Transverse colon (tissue), 4 donors: ENCODE measurements around the gene ZNF135. TPM values are rescaled to one million over a fixed set of nuclear protein-coding genes. Genes with fewer than 3 reads are reported as not detected.

Experiments used
- DNase-seq: peaks from one replicate; pipeline ENCODE4 v3.0.0-alpha.2; 2019
- H3K27ac ChIP-seq, 4 donors: fragments of 200-600 bp; sonication (generic); 2 replicates each; pipeline ENCODE4 v1.5.1; 2016 to 2018; ENCODE audit warnings: inconsistent platforms in 4 of 4
- H3K27me3 ChIP-seq: fragments of 200-600 bp; sonication (generic); 2 replicates; pipeline ENCODE4 v1.5.1; 2017; ENCODE audit warnings: inconsistent platforms
- H3K36me3 ChIP-seq, 4 donors: fragments of 200-600 bp; sonication (generic); 2 replicates each; pipeline ENCODE4 v1.5.1; 2017 to 2019; ENCODE audit warnings: inconsistent platforms in 4 of 4
- H3K4me1 ChIP-seq, 4 donors: fragments of 200-600 bp; sonication (generic); 2 replicates each; pipeline ENCODE4 v1.5.1; 2017 to 2020; ENCODE audit warnings: inconsistent platforms in 4 of 4
- H3K4me3 ChIP-seq, 4 donors: fragments of 200-600 bp; sonication (generic); 1 replicate in 1 of 4; 2 replicates in 3 of 4; pipeline versions ENCODE4 v1.5.1 to v1.6.1; 2017 to 2019; ENCODE audit warnings: inconsistent platforms in 4 of 4
- H3K9me3 ChIP-seq, 2 donors: fragments of 200-600 bp; sonication (generic); 2 replicates each; pipeline ENCODE4 v1.5.1; 2017 to 2019; ENCODE audit warnings: inconsistent platforms in 2 of 2
- EP300 ChIP-seq: sonication (generic); formaldehyde crosslinking; IDR thresholded peaks from one replicate; pipeline ENCODE4 v1.6.1; 2017; ENCODE audit warnings: antibody characterized with exemption, low read depth
- POLR2A ChIP-seq: fragments of 450-650 bp; IDR thresholded peaks from one replicate; pipeline ENCODE4 v1.6.1; 2016; ENCODE audit warnings: antibody characterized with exemption, mild to moderate bottlenecking, moderate library complexity
- POLR2AphosphoS5 ChIP-seq, 3 donors: sonication (generic); formaldehyde crosslinking; IDR thresholded peaks; one replicate each; pipeline ENCODE4 v1.6.1; 2016; ENCODE audit warnings: antibody characterized with exemption in 3 of 3
- WGBS, 2 donors: methylation state at CpG; one replicate each; pipeline ENCODE4 v1.1.5; 2018; ENCODE audit warnings: low coverage in 1 of 2; 5-methylcytosine and 5-hydroxymethylcytosine counted together
- in situ Hi-C, 4 donors: fragments of 200-750 bp; cut with MboI; loops; one replicate each; pipeline versions ENCODE4 v1.15.0 to v1.15.1; 2017; ENCODE audit warnings: low sequenced_read_pairs in 3 of 4, low pct_ligation_motif_present in 1 of 4, low pct_unique_long_range_greater_than_20kb in 1 of 4
- intact Hi-C: fragments of 100-400 bp; cut with DNase I; formaldehyde crosslinking; loops from one replicate; pipeline ENCODE4 v1.15.1; 2023; ENCODE audit warnings: low total_unique reads
- total RNA-seq, 4 donors: library from RNA; depleted of rRNA; stranded (reverse); fragments of >200 nt; gene quantifications; one replicate each; pipeline ENCODE4 v1.1.0, GENCODE V29; 2016
- TF ChIP-seq, protein P1 (sequence below), 5 experiments: fragments of 200-600 bp in 3 of 5; fragments of 450-650 bp in 2 of 5; sonication (generic) in 3 of 5; IDR thresholded peaks; 1 replicate in 2 of 5; 2 replicates in 3 of 5; pipeline ENCODE4 v1.5.1; 2016 to 2017; ENCODE audit warnings: antibody characterized with exemption in 5 of 5, inconsistent platforms in 3 of 5, mild to moderate bottlenecking in 2 of 5, moderate library complexity in 1 of 5

The ZNF135 gene
- total RNA-seq = 10 to 100 TPM in 1 of 4 donors, 1 to 10 TPM in 3; 1.6 to 20.9 (median 2.1) TPM

DNA sequence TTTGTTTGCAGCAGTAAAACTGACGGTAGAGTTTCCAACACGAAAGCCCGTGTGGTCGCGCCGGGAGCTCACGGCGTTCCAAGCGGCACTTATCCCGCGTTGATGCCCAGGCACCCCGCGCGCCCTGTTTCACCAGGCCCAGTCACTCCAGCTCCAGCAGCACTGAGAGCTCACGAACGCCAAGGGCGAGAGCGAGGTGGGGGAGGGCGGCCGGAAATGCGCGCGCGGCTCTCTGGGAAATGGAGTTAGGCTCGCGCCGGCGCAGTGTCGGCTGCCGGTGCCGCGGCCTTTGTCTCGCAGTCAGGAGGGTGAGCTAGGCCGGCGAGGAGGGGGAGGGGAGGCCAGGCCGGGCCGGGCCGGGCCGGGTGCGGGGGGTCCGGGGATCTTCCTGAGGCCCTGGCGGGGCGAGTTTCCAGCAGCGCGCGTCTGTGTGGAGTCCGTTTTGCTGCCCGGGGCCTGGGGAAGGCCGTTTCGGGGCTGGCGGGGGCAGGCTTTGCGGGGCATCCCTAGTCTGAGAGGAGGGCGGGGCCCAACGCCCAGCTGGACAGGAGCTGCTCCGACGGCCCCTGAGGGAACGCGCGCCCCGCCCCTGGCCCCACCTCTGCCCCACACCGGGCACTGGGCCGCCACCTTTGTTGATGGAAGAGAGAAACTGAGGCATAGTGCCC is at the start of gene ZNF135:
Gene ZNF135, plus strand, starts transcription at position 280 of the 668 bp plus-strand sequence. CDS start 721 bp downstream, outside the sequence.
- WGBS, 2 donors = 10 to 21% methylated on average over 10 to 61 of the region's 62 CpGs
- intact Hi-C loops = no loop called here
- Histone ChIP-seq H3K27ac (peak within 1 kb of the TSS; percentile 80 to 95 (median 86)), H3K36me3 (peaks cover 0 to 9% (median 0%) of the 10 kb centered on the region in 4 donors), H3K4me3 (peak within 1 kb of the TSS; percentile 32 to 69 (median 55)), H3K9me3 (peaks cover 4 to 15% of the 10 kb centered on the region in 2 donors), H3K27me3 (no peaks in the 10 kb centered on the region), H3K4me1 (peaks cover 0 to 7% (median 2%) of the 10 kb centered on the region in 4 donors)
- in situ Hi-C loops = no loop called here
- DNase-seq = peak; percentile 79
- TF ChIP-seq EP300 (no peak), POLR2AphosphoS5 (IDR thresholded peaks at IDR 0.05) (peak; percentile 29 to 61 (median 42))

GRCh38 chr19:58009301-58009665 is 49.8 kb upstream of the ZNF135 start:
- intact Hi-C loops = loop anchor here (10.0 kb wide), 1 partner anchor 64 kb away; the partner anchor contains the start of gene ZNF256
- Histone ChIP-seq H3K9me3 (peaks cover 18 to 77% of the 10 kb centered on the region in 2 donors), H3K27ac (peak overlapping the region in 3 of 4 donors; percentile 18 to 68 (median 65)), H3K27me3 (no peaks in the 10 kb centered on the region), H3K4me1 (peaks cover 0 to 13% (median 0%) of the 10 kb centered on the region in 4 donors), H3K36me3 (peaks cover 0 to 25% (median 7%) of the 10 kb centered on the region in 4 donors), H3K4me3 (peak overlapping the region in 3 of 4 donors; percentile 20 to 48 (median 25))
- TF ChIP-seq EP300 = no peak
- TF ChIP-seq, protein P1, sequence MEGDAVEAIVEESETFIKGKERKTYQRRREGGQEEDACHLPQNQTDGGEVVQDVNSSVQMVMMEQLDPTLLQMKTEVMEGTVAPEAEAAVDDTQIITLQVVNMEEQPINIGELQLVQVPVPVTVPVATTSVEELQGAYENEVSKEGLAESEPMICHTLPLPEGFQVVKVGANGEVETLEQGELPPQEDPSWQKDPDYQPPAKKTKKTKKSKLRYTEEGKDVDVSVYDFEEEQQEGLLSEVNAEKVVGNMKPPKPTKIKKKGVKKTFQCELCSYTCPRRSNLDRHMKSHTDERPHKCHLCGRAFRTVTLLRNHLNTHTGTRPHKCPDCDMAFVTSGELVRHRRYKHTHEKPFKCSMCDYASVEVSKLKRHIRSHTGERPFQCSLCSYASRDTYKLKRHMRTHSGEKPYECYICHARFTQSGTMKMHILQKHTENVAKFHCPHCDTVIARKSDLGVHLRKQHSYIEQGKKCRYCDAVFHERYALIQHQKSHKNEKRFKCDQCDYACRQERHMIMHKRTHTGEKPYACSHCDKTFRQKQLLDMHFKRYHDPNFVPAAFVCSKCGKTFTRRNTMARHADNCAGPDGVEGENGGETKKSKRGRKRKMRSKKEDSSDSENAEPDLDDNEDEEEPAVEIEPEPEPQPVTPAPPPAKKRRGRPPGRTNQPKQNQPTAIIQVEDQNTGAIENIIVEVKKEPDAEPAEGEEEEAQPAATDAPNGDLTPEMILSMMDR (IDR thresholded peaks at IDR 0.05) = no peak
- TF ChIP-seq POLR2A = no peak
- TF ChIP-seq POLR2AphosphoS5 (IDR thresholded peaks at IDR 0.05) = no peak
- no peak for DNase-seq
- 5% methylated on average over 21 of the region's 21 CpGs; no CpG with 5 or more reads in 1 of the 2 donors for WGBS, 2 donors
- in situ Hi-C loops = no loop called here

DNA sequence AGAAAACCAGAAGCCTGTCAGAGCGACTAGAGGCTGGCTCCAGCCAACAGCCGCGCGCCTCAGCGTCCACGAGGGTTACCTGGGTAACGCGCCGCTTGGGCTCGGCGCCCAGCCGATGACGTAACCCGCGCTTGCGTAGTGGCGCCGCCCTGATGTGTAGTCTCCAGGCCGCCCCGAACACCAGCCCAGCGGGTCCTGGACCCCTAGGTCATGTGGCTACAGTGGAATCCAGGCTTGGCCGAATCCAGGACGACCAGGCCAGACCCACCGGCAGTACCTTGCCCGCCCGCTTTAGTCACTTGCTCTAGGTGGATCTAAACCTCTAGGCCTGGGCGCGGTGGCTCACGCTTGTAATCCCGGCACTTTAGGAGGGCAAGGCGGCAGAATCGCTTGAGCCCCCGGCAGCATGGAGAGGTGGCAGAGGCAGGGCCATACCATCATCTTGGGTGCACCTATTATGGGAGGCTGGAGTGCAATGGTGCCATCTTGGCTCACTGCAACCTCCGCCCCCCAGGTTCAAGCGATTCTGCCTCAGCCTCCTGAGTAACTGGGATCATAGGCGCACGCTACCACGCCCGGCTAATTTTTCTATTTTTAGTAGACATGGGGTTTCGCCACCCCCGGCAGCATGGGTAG is 49.3 kb upstream of the ZNF135 start:
- WGBS, 2 donors = 15% methylated on average over 39 of the region's 41 CpGs; no CpG with 5 or more reads in 1 of the 2 donors
- Histone ChIP-seq H3K4me3 (peak overlapping the region; percentile 20 to 48 (median 29)), H3K36me3 (peaks cover 0 to 20% (median 5%) of the 10 kb centered on the region in 4 donors), H3K27me3 (no peaks in the 10 kb centered on the region), H3K4me1 (peaks cover 0 to 8% (median 0%) of the 10 kb centered on the region in 4 donors), H3K9me3 (peaks cover 13 to 72% of the 10 kb centered on the region in 2 donors), H3K27ac (peak overlapping the region in 3 of 4 donors; percentile 50 to 68 (median 65))
- peak; percentile 84 for DNase-seq
- in situ Hi-C loops = no loop called here
- intact Hi-C loops = loop anchor here (10.0 kb wide), 1 partner anchor 65 kb away; the partner anchor contains the start of gene ZNF256
- TF ChIP-seq, protein P1 (IDR thresholded peaks at IDR 0.05) = peak in 1 of 5 experiments; percentile 11
- TF ChIP-seq POLR2A (peak; percentile 55), POLR2AphosphoS5 (IDR thresholded peaks at IDR 0.05) (peak in 2 of 3 donors; percentile 56 to 73), EP300 (no peak)

- TF ChIP-seq, protein P1 (IDR thresholded peaks at IDR 0.05) = no peak
- no peak for TF ChIP-seq EP300
- no peak for TF ChIP-seq POLR2A
- no peak for TF ChIP-seq POLR2AphosphoS5 (IDR thresholded peaks at IDR 0.05)
- intact Hi-C loops = no loop called here
- 63 to 94% methylated on average over 14 to 22 of the region's 22 CpGs for WGBS, 2 donors
- Histone ChIP-seq H3K4me1 (peaks cover 0 to 7% (median 0%) of the 10 kb centered on the region in 4 donors), H3K36me3 (peaks cover 0 to 15% (median 4%) of the 10 kb centered on the region in 4 donors), H3K27ac (peak overlapping the region in 1 of 4 donors; percentile 68), H3K4me3 (peak overlapping the region in 1 of 4 donors; percentile 48), H3K27me3 (no peaks in the 10 kb centered on the region), H3K9me3 (peaks cover 6 to 65% of the 10 kb centered on the region in 2 donors)
- DNase-seq = no peak
- in situ Hi-C loops = no loop called here
These were observed 48.6 kb upstream of the ZNF135 start for GRCh38 chr19:58010507-58010906.
